HG03575 (cell line): ENCODE results near the gene S100A5.
"Not testable (repeated sequence)": the region's sequence is repeated elsewhere in the genome, so short reads cannot be mapped to it uniquely, and the experiment has no call there.

ENCODE experiments used
- ATAC-seq: cut with Tn5 transposase; IDR thresholded peaks from one replicate; pipeline ENCODE4 v1.9.1; 2021; ENCODE audit not compliant: unreplicated experiment, insufficient number of reproducible peaks, low FRiP score; ENCODE audit errors: extremely low read depth

Gene S100A5

DNA sequence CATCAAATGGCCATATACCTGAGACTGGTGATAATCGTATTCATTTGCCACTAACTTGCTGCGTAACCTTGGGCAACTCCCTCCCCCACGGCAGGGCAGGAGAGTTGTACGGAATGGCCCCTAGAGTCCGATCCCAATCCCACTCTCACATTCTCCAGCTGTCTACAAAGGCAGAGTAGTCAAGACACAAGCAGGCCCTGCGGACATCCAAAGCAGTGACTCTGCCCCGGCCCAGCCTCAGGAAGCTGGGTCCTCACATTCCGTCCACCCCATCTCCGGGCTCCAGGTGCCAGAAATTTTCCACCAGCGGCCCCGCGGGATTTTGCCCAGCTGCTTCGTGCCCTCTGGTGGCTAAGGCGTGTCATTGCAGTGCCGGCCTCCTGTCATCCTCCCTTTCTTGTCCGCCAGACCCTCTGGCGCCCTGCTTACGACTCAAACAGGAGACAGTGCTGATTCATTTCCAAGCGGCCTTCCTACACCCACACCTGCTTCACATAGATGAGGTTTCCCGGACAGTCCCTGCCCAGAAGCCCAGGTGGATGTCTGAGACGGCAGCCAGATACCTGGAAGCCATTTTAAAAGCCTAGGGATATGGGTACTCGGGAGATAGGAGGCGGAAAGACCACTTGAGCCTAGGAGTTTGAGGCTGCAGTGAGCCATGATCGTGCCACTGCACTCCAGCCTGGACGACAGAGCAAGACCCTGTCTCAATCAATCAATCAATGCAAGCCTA lies 27.8 kb upstream of the S100A5 start:
- ATAC-seq = no peak

- ATAC-seq = no peak
Measured at GRCh38 chr1:153567621-153568366, 27.1 kb upstream of the S100A5 start.

- ATAC-seq = no peak
Measured at GRCh38 chr1:153566414-153567371, 26.0 kb upstream of the S100A5 start.

DNA sequence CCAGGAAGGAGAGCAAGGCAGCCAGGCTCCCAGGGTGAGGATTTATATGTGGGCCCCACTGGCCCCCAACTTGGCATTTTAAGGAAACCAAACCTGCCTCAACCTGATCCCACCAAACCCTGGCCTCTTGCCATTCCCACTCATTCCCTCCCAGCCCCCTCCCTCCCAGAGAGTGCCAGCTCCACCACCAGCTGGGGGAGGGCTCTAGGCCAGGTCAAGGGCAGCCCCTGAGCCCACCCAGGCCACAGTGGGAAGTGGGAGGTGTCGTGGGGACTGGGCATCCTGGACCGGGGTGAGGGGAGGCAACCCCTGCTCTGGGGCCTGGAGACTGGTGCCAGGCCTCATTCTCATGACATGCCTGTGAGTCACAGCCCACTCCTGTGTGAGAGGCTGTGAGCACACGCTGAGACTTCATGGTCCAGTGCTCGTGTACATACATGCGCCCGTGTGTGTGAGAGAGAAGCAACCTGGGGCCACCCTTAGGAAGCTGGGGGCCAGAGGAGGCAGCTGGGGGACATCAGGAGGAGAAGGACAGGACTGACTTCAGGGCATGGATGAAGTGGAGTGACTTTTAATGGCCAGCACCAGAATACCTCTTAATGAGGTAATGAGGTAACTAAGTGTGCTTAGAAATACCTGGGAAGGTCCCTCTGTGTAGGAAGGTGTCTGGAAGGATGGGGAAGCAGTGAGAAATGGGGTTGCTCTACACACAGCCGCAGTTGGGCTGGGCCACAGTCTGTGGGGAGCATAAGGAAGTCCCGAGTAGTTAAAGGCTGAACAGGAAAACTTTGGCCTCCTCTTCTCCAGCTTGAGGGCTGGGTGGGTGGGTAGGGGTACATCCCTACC lies 25.0 kb upstream of the S100A5 start, which contains the start of gene S100A2:
S100A2 (minus strand) TSS at position 316 of the 846 bp plus-strand sequence. CDS start 1,967 bp downstream, outside the sequence.
- no peak for ATAC-seq

GRCh38 chr1:153563991-153564390 lies 23.3 kb upstream of the S100A5 start:
- ATAC-seq = no peak

DNA sequence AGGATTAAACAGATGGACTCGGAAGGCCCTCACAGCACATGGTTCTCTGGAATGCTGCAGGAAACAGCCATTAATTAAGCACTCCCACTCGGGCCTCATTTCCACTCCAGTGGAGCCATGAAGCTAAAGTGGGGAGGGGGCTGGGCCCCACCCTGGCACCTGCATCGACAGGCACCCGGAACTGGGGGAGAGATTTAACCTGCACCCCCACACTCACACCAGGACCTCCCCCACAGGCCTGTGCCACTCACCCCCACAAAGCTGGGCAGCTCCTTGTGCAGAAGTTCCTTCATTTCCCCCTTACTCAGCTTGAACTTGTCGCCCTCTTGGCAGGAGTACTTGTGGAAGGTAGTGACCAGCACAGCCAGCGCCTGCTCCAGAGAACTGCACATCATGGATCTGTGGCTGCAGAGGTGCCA lies 22.8 kb upstream of the S100A5 start:
- no peak for ATAC-seq

DNA sequence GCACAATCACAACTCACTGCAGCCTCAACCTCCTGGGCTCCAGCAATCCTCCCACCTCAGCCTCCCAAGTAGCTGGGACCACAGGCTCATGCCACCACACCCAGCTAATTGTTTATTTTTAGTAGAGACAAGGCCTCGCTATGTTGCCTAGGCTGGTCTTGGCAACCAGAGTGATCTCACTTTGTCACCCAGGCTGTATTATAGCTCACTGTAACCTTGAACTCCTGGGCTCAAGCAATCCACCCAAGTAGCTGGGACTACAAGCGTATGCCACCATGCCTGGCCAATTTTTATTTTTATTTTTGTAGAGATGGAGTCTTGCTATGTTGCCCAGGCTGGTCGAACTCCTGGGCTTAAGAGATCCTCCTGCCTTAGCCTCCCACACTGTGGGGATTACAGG lies 21.3 kb upstream of the S100A5 start:
- not testable (repeated sequence) for ATAC-seq

DNA sequence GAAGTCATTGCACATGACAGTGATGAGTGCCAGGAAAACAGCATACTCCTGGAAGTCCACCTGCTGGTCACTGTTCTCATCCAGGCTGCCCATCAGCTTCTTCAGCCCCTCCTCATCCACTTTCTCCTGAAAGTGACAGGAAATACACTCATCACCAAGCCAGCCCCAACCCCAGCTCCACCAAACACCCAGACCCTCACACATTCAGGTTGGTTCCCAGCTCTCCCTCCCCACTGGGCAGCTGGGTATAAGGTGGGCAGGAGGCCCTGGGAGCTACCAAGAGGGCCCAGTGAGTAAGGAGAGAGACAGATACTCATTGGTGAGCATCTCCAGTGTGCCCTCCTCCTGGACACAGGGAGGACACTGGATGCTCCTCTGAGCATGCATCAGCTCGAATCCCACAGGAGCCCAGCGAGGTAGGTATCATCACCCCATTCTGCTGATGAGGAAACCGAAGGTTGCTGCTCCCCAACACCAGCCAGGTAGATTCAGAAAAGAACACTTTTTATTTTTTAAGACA lies 20.8 kb upstream of the S100A5 start:
- ATAC-seq = no peak

GRCh38 chr1:153560771-153561465 lies 20.2 kb upstream of the S100A5 start:
- no peak for ATAC-seq

- no peak for ATAC-seq
Measured at GRCh38 chr1:153560241-153560640, 19.5 kb upstream of the S100A5 start.

GRCh38 chr1:153557877-153558276 lies 17.1 kb upstream of the S100A5 start:
- no peak for ATAC-seq

- no peak for ATAC-seq
Measured at GRCh38 chr1:153556348-153556747, 15.6 kb upstream of the S100A5 start.

GRCh38 chr1:153553830-153554541 lies 13.3 kb upstream of the S100A5 start:
- ATAC-seq = no peak

DNA sequence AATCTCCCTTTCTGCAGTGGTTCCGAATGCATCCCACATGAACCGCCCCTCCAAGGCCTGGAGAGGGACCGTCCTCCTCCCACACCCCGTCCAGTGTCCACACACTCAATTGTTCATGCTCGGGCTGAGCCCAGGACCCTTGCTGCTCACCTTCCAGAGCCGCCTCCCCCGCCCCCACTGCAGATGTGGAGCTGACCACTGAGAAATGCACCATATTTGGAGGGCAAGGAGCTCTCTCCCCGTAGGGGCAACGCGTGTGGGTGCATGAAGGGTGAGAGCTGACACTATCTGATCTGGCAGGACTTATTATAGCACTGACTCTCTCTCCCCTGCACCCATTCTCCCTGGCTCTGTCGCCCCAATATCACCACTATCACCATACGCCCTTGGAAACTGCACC lies 12.4 kb upstream of the S100A5 start:
- ATAC-seq = no peak

DNA sequence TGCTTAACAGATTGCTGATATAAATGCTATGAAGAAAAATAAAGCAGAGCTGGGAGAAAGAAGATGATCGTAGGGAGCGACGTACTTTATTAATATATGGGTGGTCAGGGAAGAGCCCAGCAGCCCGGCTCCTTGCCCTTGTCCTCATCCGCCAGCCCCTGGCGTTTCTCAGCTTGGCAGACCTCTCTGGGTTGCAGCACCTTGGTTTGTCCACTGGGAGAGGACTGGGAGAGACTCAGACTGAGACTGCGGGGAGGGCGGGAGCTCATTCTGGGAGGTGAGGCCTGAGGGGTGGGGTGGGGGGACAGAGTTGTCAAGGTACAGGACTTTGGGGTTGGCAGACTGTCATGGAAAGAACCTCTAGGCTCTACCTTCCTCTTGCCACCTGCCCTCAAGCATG lies 11.6 kb upstream of the S100A5 start:
- ATAC-seq = no peak

DNA sequence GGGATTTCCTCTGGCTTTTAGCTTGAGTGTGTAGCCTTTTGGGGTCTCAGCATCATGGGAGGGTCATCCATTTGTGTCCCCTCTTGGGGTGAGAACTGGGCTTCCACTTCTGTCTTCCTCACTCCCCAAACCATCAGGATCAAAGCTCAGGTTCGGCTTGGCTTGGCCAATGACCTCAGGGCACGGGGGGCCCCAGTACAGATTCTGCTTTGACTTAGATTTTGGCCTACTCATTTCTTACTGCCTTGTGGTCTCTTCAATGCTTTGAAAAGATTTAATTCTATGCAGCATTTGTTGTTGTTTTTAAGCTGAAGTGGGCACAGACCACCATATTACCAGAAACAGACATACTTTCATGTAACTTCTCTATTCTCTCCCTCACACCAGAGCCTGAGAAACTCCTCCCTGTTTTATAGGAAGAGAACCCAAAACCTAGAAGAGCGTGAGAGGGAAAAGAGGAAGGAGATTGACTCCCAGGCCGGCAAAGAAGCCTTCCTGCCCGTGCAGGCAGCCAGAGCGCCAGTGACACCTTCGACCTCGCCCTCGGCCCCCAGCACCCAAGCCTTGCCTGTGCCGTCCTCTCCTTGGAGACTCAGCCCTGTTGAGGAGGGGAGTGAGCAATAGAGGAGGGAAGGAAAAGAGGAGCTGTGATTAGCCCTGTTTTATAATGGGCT lies 10.2 kb upstream of the S100A5 start:
- no peak for ATAC-seq

- ATAC-seq = no peak
Measured at GRCh38 chr1:153550398-153550758, 9.6 kb upstream of the S100A5 start.
